A673 (cell line): Measurements from ENCODE around the gene DEFB131B. TPM values are rescaled to one million over a fixed set of nuclear protein-coding genes. Genes with fewer than 3 reads are reported as not detected.
"Not testable (repeated sequence)": the region's sequence is repeated elsewhere in the genome, so short reads cannot be mapped to it uniquely, and the experiment has no call there.

Source experiments
- BruUV-seq: library from RNA; stranded (reverse); fragments of 400-500 nt; replicated peaks from 2 replicates; lab custom pipeline; 2021; lab: Mats Ljungman, UMichigan
- CTCF ChIA-PET: fragments of 300-600 bp; sonication (Branson Sonifier 250); formaldehyde crosslinking; loops from one replicate; lab custom pipeline; 2022; ENCODE audit warnings: antibody characterized with exemption; lab: Charles Lee
- POLR2A ChIA-PET: fragments of 300-600 bp; sonication (Branson Sonifier 250); formaldehyde crosslinking; loops from one replicate; lab custom pipeline; 2022; ENCODE audit warnings: antibody characterized with exemption; ENCODE audit not compliant: low non-redundant PET; lab: Charles Lee
- DNase-seq: peaks from one replicate; pipeline ENCODE4 v3.0.0-alpha.2; 2015; ENCODE audit warnings: low spot score
- H3K27ac ChIP-seq: fragments of 200-600 bp; sonication (generic); 2 replicates; pipeline ENCODE4 v1.5.1; 2016; ENCODE audit warnings: mixed run types, low read depth, mild to moderate bottlenecking, mixed read lengths, antibody characterized with exemption, low read length; ENCODE audit not compliant: poor library complexity, severe bottlenecking
- H3K27me3 ChIP-seq: fragments of 200-600 bp; sonication (generic); replicated peaks from 2 replicates; pipeline ENCODE4 v1.6.1; 2017; ENCODE audit warnings: mixed run types, low read depth, mild to moderate bottlenecking, mixed read lengths, antibody characterized with exemption, low read length; ENCODE audit not compliant: insufficient read depth, poor library complexity
- H3K36me3 ChIP-seq: fragments of 200-600 bp; sonication (generic); 2 replicates; pipeline ENCODE4 v1.6.1; 2016; ENCODE audit warnings: mixed run types, mild to moderate bottlenecking, mixed read lengths, antibody characterized with exemption, low read length; ENCODE audit not compliant: insufficient read depth, poor library complexity, severe bottlenecking
- H3K4me1 ChIP-seq: fragments of 200-600 bp; sonication (generic); 2 replicates; pipeline ENCODE4 v1.6.1; 2017; ENCODE audit warnings: mixed run types, mild to moderate bottlenecking, mixed read lengths, antibody characterized with exemption, low read length; ENCODE audit not compliant: insufficient read depth, poor library complexity, severe bottlenecking
- H3K4me3 ChIP-seq: fragments of 200-600 bp; sonication (generic); 2 replicates; pipeline ENCODE4 v1.5.1; 2016; ENCODE audit warnings: low read depth, mixed run types, mild to moderate bottlenecking, mixed read lengths, low read length; ENCODE audit not compliant: poor library complexity, severe bottlenecking
- H3K9me3 ChIP-seq: fragments of 200-600 bp; sonication (generic); 2 replicates; pipeline ENCODE4 v1.6.1; 2016; ENCODE audit warnings: mixed run types, low read depth, mild to moderate bottlenecking, mixed read lengths, antibody characterized with exemption, low read length; ENCODE audit not compliant: poor library complexity, severe bottlenecking
- CTCF ChIP-seq: fragments of 300-800, 200-600 bp; sonication (generic); conservative IDR thresholded peaks from 2 replicates; pipeline ENCODE4 v1.5.1; 2017; ENCODE audit warnings: low read depth, mild to moderate bottlenecking, antibody characterized with exemption, low read length, moderate library complexity, mixed read lengths
- EZH2 ChIP-seq: fragments of 200-600 bp; sonication (generic); IDR thresholded peaks from 2 replicates; pipeline ENCODE4 v1.6.1; 2017; ENCODE audit warnings: borderline replicate concordance, low read depth, mild to moderate bottlenecking, mixed read lengths, antibody characterized with exemption, low read length; ENCODE audit not compliant: poor library complexity, severe bottlenecking
- intact Hi-C: fragments of 100-400 bp; cut with micrococcal nuclease; formaldehyde crosslinking; loops from one replicate; pipeline ENCODE4 v1.10.0; 2022; ENCODE audit not compliant: unreplicated experiment
- total RNA-seq: library from RNA; stranded (reverse); gene quantifications from 2 replicates; pipeline ENCODE4 v1.2.3, GENCODE V29; 2021

Gene DEFB131B
- total RNA-seq, 1 experiment from 2014 or later, result not detected

GRCh38 chr11:71843858-71844257 is 34.4 kb upstream of the DEFB131B start:
- no peaks in the 10 kb centered on the region for H3K4me1 ChIP-seq
- POLR2A ChIA-PET, result no interaction called here

DNA sequence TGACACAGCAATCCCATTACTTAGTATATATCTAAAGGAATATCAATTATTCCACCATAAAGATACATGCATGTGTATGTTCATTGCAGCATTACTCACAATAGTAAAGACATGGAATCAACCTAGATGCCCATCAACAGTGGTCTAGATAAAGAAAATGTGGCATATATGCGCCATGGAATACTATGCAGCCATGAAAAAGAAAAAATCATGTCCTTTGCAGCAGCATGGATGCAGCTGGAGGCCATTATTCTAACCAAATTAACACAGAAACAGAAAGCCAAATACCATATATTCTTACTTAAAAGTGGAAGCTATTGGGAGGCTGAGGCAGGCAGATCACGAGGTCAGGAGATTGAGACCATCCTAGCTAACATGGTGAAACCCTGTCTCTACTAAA is 24.4 kb upstream of the DEFB131B start:
- H3K27me3 ChIP-seq, CTCF ChIA-PET, BruUV-seq, H3K4me3 ChIP-seq, intact Hi-C loops, H3K36me3 ChIP-seq, POLR2A ChIA-PET, H3K4me1 ChIP-seq, DNase-seq, H3K27ac ChIP-seq, H3K9me3 ChIP-seq: not testable (repeated sequence)

More at GRCh38 chr11:71843858-71844257, 34.4 kb upstream of the DEFB131B start:
- Histone ChIP-seq H3K4me3 (no peak overlapping the region), H3K27me3 (no peaks in the 10 kb centered on the region), H3K9me3 (no peaks in the 10 kb centered on the region), H3K36me3 (no peaks in the 10 kb centered on the region), H3K27ac (no peak overlapping the region)
- CTCF ChIA-PET, result no interaction called here
- intact Hi-C loops, result no loop called here
- TF ChIP-seq CTCF (no peak), EZH2 (no peak)
- DNase-seq, result no peak
- BruUV-seq, result no TSS peak

DNA sequence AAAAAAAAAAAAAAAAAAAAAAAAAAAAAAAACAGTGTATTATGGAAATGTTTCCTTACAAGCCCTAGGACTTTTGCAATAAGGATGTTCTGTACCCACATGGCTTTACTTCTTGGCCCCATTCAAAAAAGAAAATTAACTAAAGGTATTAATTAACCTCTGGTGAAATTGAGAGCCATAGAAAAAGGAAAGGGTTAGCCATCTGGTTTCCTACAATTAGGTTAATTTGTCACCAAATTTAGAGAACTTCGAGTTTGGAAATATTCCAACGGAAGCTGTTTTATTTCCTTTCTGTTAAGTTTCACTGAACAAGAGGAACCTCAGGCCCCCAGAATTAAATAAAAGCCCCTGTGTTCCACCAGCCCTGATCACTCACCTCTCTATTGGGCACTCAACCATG is 22.4 kb upstream of the DEFB131B start:
- intact Hi-C loops, BruUV-seq, CTCF ChIA-PET: not testable (repeated sequence)

GRCh38 chr11:71860835-71861234 is 17.4 kb upstream of the DEFB131B start:
- H3K4me3 ChIP-seq, H3K27ac ChIP-seq, H3K4me1 ChIP-seq, DNase-seq, POLR2A ChIA-PET, BruUV-seq, H3K9me3 ChIP-seq, H3K36me3 ChIP-seq, H3K27me3 ChIP-seq, CTCF ChIA-PET, intact Hi-C loops: not testable (repeated sequence)

More for the DNA sequence above, 22.4 kb upstream of the DEFB131B start:
- POLR2A ChIA-PET, result interaction anchor here (0.6 kb wide), 1 partner anchor 24 kb away, joined by 3 read pairs; no protein-coding TSS in a partner anchor
- H3K4me1 ChIP-seq, H3K36me3 ChIP-seq, H3K27me3 ChIP-seq, H3K27ac ChIP-seq, H3K4me3 ChIP-seq, H3K9me3 ChIP-seq, DNase-seq: not testable (repeated sequence)
